Activated B cell treated with CpG ODN at 0.5 μM for 24 hours (primary cell): ENCODE results near the gene HIF3A. TPM values are rescaled to one million over a fixed set of nuclear protein-coding genes. Genes with fewer than 3 reads are reported as not detected.

ENCODE experiments used
- ATAC-seq: fragments of 200-7000 bp; cut with Tn5 transposase; one replicate; pipeline ENCODE4 v1.10.0; 2021; ENCODE audit warnings: low read depth, mild to moderate bottlenecking, moderate library complexity
- CTCF ChIA-PET: fragments of 350-600 bp; sonication (Branson Sonifier 250); formaldehyde crosslinking; loops from one replicate; lab custom pipeline; 2021; ENCODE audit warnings: antibody characterized with exemption; lab: Charles Lee
- POLR2A ChIA-PET: fragments of 350-600 bp; sonication (Branson Sonifier 250); formaldehyde crosslinking; loops from one replicate; lab custom pipeline; 2021; ENCODE audit warnings: antibody characterized with exemption; lab: Charles Lee
- DNase-seq: peaks from one replicate; pipeline ENCODE4 v3.0.0; 2022
- H3K27ac Mint-ChIP-seq: one replicate; pipeline ENCODE4 v1.8.0; 2020; ENCODE audit warnings: mixed read lengths
- H3K27me3 Mint-ChIP-seq: one replicate; pipeline ENCODE4 v1.8.0; 2021; ENCODE audit warnings: mixed read lengths
- H3K36me3 Mint-ChIP-seq: one replicate; pipeline ENCODE4 v1.8.0; 2021; ENCODE audit warnings: low read depth, mixed read lengths
- H3K4me1 Mint-ChIP-seq: one replicate; pipeline ENCODE4 v1.8.0; 2021; ENCODE audit warnings: mixed read lengths
- H3K4me3 Mint-ChIP-seq: one replicate; pipeline ENCODE4 v1.8.0; 2020; ENCODE audit warnings: mild to moderate bottlenecking, mixed read lengths
- H3K9me3 Mint-ChIP-seq: one replicate; pipeline ENCODE4 v1.8.0; 2020; ENCODE audit warnings: mixed read lengths
- CTCF ChIP-seq: fragments of 200-600 bp; IDR thresholded peaks from one replicate; pipeline ENCODE4 v1.8.0; 2022; ENCODE audit warnings: antibody characterized with exemption, mild to moderate bottlenecking
- intact Hi-C: fragments of 100-400 bp; cut with micrococcal nuclease; formaldehyde crosslinking; loops from one replicate; pipeline ENCODE4 v1.15.1; 2024
- total RNA-seq: library from RNA; stranded (reverse); gene quantifications from 2 replicates; pipeline ENCODE4 v1.2.3, GENCODE V29; 2022

HIF3A gene
- total RNA-seq, 1 donor from 2014 or later, result not detected

DNA sequence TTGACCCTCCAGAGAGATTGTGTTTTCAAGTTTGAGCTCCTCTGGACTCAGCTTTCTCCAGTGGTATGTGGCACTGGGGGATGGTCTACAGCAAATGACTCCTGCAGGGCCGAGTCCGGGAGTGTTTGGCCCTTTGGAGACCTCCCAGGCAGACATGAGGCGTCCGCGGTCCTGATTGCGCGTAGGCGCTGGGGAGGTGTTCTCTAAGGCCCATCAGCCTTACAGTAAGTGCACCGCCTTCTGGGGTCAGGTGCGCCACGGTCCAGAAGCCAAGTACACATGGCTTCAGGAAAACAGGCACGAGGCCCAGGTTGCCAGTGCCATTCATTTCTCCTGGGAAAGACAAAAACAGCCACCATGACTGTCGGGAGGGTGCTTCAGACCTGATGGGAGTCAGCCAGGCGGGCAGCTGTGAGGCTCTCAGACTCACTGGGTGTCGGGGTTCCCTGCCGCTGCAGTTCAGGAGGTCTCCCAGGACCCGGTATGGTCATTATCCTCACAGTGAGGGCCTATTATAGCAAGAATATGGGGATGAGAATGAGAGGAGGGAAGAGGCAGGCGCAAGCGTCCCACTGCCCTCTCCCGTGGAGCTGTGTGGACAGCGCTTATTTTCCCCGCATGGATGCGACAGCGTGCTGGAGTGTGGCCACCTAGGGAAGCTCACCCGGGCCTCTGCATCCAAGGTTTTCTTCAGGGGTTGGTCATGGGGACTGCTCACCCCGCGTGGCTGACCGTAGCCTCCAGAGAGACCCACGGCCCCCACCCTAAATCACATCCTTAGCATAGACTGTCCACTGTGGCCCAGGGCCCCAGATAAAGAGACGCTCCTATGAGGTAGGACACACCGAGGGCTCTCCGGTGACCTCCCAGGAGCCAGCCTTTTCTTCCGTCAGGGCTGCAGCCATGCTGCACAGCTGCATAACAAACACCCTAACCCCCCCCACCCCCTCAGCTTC, 94.7 kb downstream of the HIF3A start:
- intact Hi-C loops, result no loop called here
- Mint-ChIP-seq H3K4me1 (peaks cover 3% of the 10 kb centered on the region), H3K27ac (no peak overlapping the region), H3K27me3 (no peaks in the 10 kb centered on the region), H3K4me3 (no peak overlapping the region), H3K9me3 (no peaks in the 10 kb centered on the region), H3K36me3 (peaks cover 56% of the 10 kb centered on the region)
- ChIA-PET CTCF (no interaction called here), POLR2A (no interaction called here)
- no peak for TF ChIP-seq CTCF
- no peak for DNase-seq
- no peak for ATAC-seq

DNA sequence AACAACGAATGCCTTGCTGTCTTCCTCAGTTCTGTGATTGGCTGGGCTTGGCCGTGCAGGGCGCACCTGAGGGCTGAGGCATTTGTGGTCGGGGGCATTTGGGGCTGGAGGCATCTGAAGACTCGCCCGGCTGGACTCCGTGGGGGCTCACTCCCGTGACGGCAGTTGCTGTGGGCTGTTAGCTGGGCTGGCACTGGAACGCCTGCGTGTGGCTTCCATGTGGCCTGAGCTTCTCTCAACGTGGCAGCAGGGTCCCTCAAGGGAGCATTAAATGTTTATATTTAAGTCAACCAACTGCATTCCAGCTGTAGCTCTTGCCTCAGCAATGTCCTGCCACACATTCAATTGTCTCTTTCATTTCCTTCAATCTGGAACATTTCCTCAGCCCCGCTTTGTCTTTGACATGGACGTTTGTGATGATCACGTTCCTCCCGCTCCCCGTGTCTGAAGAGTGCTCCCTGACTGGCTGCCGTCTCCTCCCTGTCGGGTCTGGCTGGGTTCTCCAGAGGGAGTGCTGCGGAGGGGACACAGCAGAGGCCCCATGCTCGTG, 95.5 kb downstream of the HIF3A start:
- ATAC-seq (no peak), DNase-seq (no peak)
- peaks cover 48% of the 10 kb centered on the region for H3K36me3 Mint-ChIP-seq
- no peaks in the 10 kb centered on the region for H3K27me3 Mint-ChIP-seq
- H3K4me3 Mint-ChIP-seq, result no peak overlapping the region
- no peak overlapping the region for H3K27ac Mint-ChIP-seq
- no peaks in the 10 kb centered on the region for H3K9me3 Mint-ChIP-seq
- POLR2A ChIA-PET, result no interaction called here
- peaks cover 3% of the 10 kb centered on the region for H3K4me1 Mint-ChIP-seq
- intact Hi-C loops, result no loop called here
- CTCF ChIA-PET, result no interaction called here
- no peak for TF ChIP-seq CTCF

- ChIA-PET CTCF (no interaction called here), POLR2A (no interaction called here)
- Mint-ChIP-seq H3K4me3 (no peak overlapping the region), H3K27ac (no peak overlapping the region), H3K27me3 (peaks cover 3% of the 10 kb centered on the region), H3K9me3 (no peaks in the 10 kb centered on the region), H3K4me1 (peaks cover 3% of the 10 kb centered on the region), H3K36me3 (peaks cover 43% of the 10 kb centered on the region)
- intact Hi-C loops, result no loop called here
- TF ChIP-seq CTCF, result no peak
- no peak for DNase-seq
- ATAC-seq, result no peak
Measured at GRCh38 chr19:46392837-46393236, 96.0 kb downstream of the HIF3A start.

Other genes starting within 250 kb of the HIF3A start
- gene IGFL3, start 172.4 kb upstream of the HIF3A start, total RNA-seq, result not detected in 2 replicates
- gene IGFL2, start 148.8 kb upstream of the HIF3A start, total RNA-seq, result not detected in 2 replicates
- not detected in 2 replicates for gene IGFL1, start 67.3 kb upstream of the HIF3A start, total RNA-seq
- gene PPP5C, start 50.0 kb downstream of the HIF3A start, total RNA-seq, result 49.1 and 57.7 TPM in 2 replicates
- not detected in 2 replicates for gene CCDC8, start 116.5 kb downstream of the HIF3A start, total RNA-seq
- not detected in 2 replicates for gene PNMA8C, start 131.9 kb downstream of the HIF3A start, total RNA-seq
- gene PNMA8A, start 174.5 kb downstream of the HIF3A start, total RNA-seq, result not detected in 2 replicates
- gene PNMA8B, start 198.8 kb downstream of the HIF3A start, total RNA-seq, result 0.04 TPM in 1 of 2 replicates, not detected in the other